B cell (primary cell): ENCODE data around the gene MSH5. TPM values are rescaled to one million over a fixed set of nuclear protein-coding genes. Genes with fewer than 3 reads are reported as not detected.
A peak's percentile ranks its signal among the peaks of the same experiment; 100 is the strongest.

Experiments
- ATAC-seq: fragments of 200-7000 bp; cut with Tn5 transposase; one replicate; pipeline ENCODE4 v1.10.0; 2021; ENCODE audit warnings: low read depth, mild to moderate bottlenecking, moderate number of reproducible peaks, moderate library complexity
- CTCF ChIA-PET: fragments of 350-600 bp; sonication (Branson Sonifier 250); formaldehyde crosslinking; loops from one replicate; lab custom pipeline; 2021; ENCODE audit warnings: antibody characterized with exemption, inconsistent platforms; lab: Charles Lee
- POLR2A ChIA-PET: fragments of 350-600 bp; sonication (Branson Sonifier 250); formaldehyde crosslinking; loops from one replicate; lab custom pipeline; 2021; ENCODE audit warnings: antibody characterized with exemption; lab: Charles Lee
- DNase-seq: peaks from one replicate; pipeline ENCODE4 v3.0.0; 2013
- H2AFZ ChIP-seq: 2 replicates; pipeline ENCODE4 v1.6.1; 2012; ENCODE audit warnings: mild to moderate bottlenecking, low read depth, low read length; ENCODE audit not compliant: insufficient read depth, poor library complexity, severe bottlenecking
- H3K27ac ChIP-seq, 2 donors: 1 replicate in 1 of 2; 2 replicates in 1 of 2; pipeline ENCODE4 v1.5.1; 2012 to 2013; ENCODE audit warnings: low read length in 2 of 2, mild to moderate bottlenecking in 2 of 2, moderate library complexity in 1 of 2
- H3K27me3 ChIP-seq, 4 experiments: fragments of 200-600 bp in 1 of 4; sonication (generic) in 1 of 4; replicated peaks in 1 of 4; 1 replicate in 2 of 4; 2 replicates in 2 of 4; pipeline versions ENCODE4 v1.6.1 to v1.7.0; 2013 to 2016; ENCODE audit warnings: low read length in 3 of 4, mild to moderate bottlenecking in 2 of 4, mixed read lengths in 1 of 4, moderate library complexity in 1 of 4; ENCODE audit not compliant: insufficient read depth in 4 of 4, control insufficient read depth in 3 of 4; ENCODE audit errors: control extremely low read depth in 1 of 4
- H3K36me3 ChIP-seq, 2 experiments: replicated peaks in 1 of 2; 1 replicate in 1 of 2; 2 replicates in 1 of 2; pipeline versions ENCODE4 v1.6.1 to v1.7.1; 2013; ENCODE audit warnings: low read length in 1 of 2; ENCODE audit not compliant: insufficient read depth in 2 of 2, control insufficient read depth in 1 of 2; ENCODE audit errors: control extremely low read depth in 1 of 2, extremely low read depth in 1 of 2
- H3K4me1 ChIP-seq, 2 donors: fragments of 200-600 bp in 1 of 2; sonication (generic) in 1 of 2; 1 replicate in 1 of 2; 2 replicates in 1 of 2; pipeline versions ENCODE4 v1.5.1 to v1.6.1; 2013 to 2017; ENCODE audit warnings: low read length in 2 of 2; ENCODE audit not compliant: control insufficient read depth in 2 of 2, insufficient read depth in 2 of 2
- H3K4me2 ChIP-seq: replicated peaks from 2 replicates; pipeline ENCODE3; 2012; ENCODE audit warnings: mild to moderate bottlenecking, low read depth, low read length; ENCODE audit not compliant: poor library complexity, severe bottlenecking
- H3K4me3 ChIP-seq, 5 experiments: fragments of 200-600 bp in 1 of 5; sonication (generic) in 1 of 5; 1 replicate in 3 of 5; 2 replicates in 2 of 5; pipeline versions ENCODE4 v1.5.1 to v1.7.0; 2011 to 2016; ENCODE audit warnings: low read length in 4 of 5, mild to moderate bottlenecking in 4 of 5, low read depth in 2 of 5, control low read depth in 1 of 5, moderate library complexity in 1 of 5; ENCODE audit not compliant: insufficient read depth in 1 of 5; ENCODE audit errors: control extremely low read depth in 1 of 5, extremely low read depth in 1 of 5
- H3K79me2 ChIP-seq: fragments of 200-600 bp; sonication (generic); one replicate; pipeline ENCODE4 v1.6.0; 2016; ENCODE audit warnings: low read length; ENCODE audit not compliant: control insufficient read depth, insufficient read depth
- H3K9ac ChIP-seq: fragments of 200-600 bp; sonication (generic); 2 replicates; pipeline ENCODE4 v1.6.1; 2017; ENCODE audit warnings: mild to moderate bottlenecking, low read length, moderate library complexity
- H3K9me3 ChIP-seq, 3 donors: one replicate each; pipeline versions ENCODE4 v1.6.1 to v1.7.1; 2013; ENCODE audit warnings: low read length in 2 of 3; ENCODE audit not compliant: control insufficient read depth in 2 of 3, insufficient read depth in 1 of 3; ENCODE audit errors: control extremely low read depth in 1 of 3
- H4K20me1 ChIP-seq: 2 replicates; pipeline ENCODE4 v1.6.0; 2012; ENCODE audit warnings: mild to moderate bottlenecking, low read length; ENCODE audit not compliant: insufficient read depth, control insufficient read depth, poor library complexity, severe bottlenecking
- H3K27ac Mint-ChIP-seq: one replicate; pipeline ENCODE4 v1.8.0; 2021; ENCODE audit warnings: mixed read lengths
- H3K27me3 Mint-ChIP-seq: one replicate; pipeline ENCODE4 v1.8.0; 2021; ENCODE audit warnings: mixed read lengths
- H3K4me1 Mint-ChIP-seq: one replicate; pipeline ENCODE4 v1.8.0; 2021; ENCODE audit warnings: mixed read lengths
- H3K4me3 Mint-ChIP-seq: one replicate; pipeline ENCODE4 v1.8.0; 2021; ENCODE audit warnings: mixed read lengths
- H3K9me3 Mint-ChIP-seq: one replicate; pipeline ENCODE4 v1.8.0; 2022; ENCODE audit warnings: mixed read lengths; ENCODE audit not compliant: insufficient read depth
- CTCF ChIP-seq: fragments of 200-600 bp; IDR thresholded peaks from one replicate; pipeline ENCODE4 v1.8.0; 2022; ENCODE audit warnings: antibody characterized with exemption, mild to moderate bottlenecking
- EZH2 ChIP-seq: IDR thresholded peaks from 2 replicates; pipeline ENCODE4 v1.6.1; 2012; ENCODE audit warnings: borderline replicate concordance, low read depth, mild to moderate bottlenecking, moderate library complexity, low read length; ENCODE audit not compliant: insufficient read depth, poor library complexity, severe bottlenecking
- WGBS: methylation state at CpG from one replicate; pipeline ENCODE4 v1.1.5; 2013; ENCODE audit warnings: missing lambda C conversion rate; ENCODE audit not compliant: insufficient coverage; 5-methylcytosine and 5-hydroxymethylcytosine counted together
- intact Hi-C: fragments of 100-400 bp; cut with micrococcal nuclease; formaldehyde crosslinking; loops from one replicate; pipeline ENCODE4 v1.10.0; 2022
- polyA plus RNA-seq: library from polyadenylated mRNA; depleted of rRNA; stranded (reverse); fragments of >200 nt; gene quantifications from 2 replicates; pipeline ENCODE4 v1.2.3, GENCODE V29; 2012
- total RNA-seq, 2 donors: library from RNA; stranded (reverse); fragments of 120-200 nt in 1 of 2; gene quantifications; 1 replicate in 1 of 2; 2 replicates in 1 of 2; pipeline versions ENCODE4 v1.2.3 to v1.2.4, GENCODE V29; 2013 to 2022

Gene MSH5
- total and polyA plus RNA-seq, 2 donors (not counting 1 experiment from before 2014, with no cell fraction given) = 49.9 to 51.6 TPM

DNA sequence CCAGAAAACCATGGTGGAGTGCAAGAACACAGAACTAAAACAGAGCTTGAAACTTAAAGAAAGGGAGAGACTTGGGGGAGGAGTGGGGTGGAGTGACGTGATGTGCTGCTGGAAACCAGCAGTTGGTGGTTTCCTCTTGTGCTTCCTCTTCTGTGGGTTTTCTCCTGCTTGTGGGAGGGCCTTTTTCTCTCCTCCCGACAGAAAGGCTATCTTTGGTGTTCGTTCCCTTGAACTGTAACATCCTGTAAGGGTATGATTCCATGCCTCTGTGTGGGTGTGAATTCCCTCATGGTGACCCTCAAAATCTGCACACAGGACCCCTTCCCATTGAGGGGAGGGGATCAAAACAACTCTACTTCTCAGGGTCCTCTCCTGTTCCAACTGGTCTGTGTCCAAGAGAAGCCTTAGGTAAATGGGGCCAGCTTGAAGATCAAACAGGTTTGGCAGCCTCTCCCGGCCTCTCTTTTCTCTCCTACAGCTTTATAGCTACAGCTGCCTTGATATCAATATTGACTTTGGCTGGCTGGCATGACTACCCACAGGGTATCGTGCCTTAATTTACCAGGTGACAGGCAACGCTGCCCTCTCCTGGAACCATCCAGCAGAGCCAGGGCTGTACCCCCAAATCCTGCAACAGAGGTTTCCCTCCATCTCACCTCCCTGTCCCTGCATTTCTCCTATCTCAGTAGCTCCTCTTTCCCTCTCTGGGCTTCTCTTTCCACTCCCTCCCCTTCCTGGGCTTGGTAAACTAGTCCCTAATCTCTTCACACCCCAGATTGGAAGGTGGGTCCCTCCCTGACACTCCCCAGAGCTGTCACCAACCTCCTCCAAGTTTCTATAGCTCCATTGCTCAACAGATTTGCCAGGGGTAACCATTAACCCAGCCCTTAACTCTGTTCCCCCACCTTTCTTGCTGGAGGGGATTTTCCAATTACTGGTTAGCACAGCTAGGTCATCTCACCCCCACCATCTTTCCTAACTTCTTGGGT lies 1.5 kb upstream of the MSH5 start:
- Histone ChIP-seq H3K27me3 (no peaks in the 10 kb centered on the region), H3K4me2 (peak overlapping the region; percentile 82), H4K20me1 (peaks cover 7% of the 10 kb centered on the region), H3K4me1 (peaks cover 53 to 57% of the 10 kb centered on the region in 2 donors), H3K4me3 (peak overlapping the region; percentile 0 to 87 (median 44)), H3K36me3 (peaks cover 6 to 12% of the 10 kb centered on the region in 2 experiments), H3K79me2 (peaks cover 57% of the 10 kb centered on the region), H3K9ac (peak overlapping the region; percentile 91), H3K27ac (peak overlapping the region; percentile 81 to 96), H2AFZ (peak overlapping the region; percentile 42), H3K9me3 (no peaks in the 10 kb centered on the region)
- Mint-ChIP-seq H3K27ac (peak overlapping the region; percentile 91), H3K4me3 (peak overlapping the region; percentile 100), H3K27me3 (no peaks in the 10 kb centered on the region), H3K4me1 (peaks cover 75% of the 10 kb centered on the region), H3K9me3 (no peaks in the 10 kb centered on the region)
- ChIA-PET POLR2A (interaction anchor here (0.6 to 3.1 kb wide), 17 partner anchors 8 to 157 kb away, joined by 3 to 20 read pairs (median 5); partner anchors contain the start of genes ABHD16A, DDAH2, HSPA1A and HSPA1B), CTCF (interaction anchor here (0.6 to 7.8 kb wide), 18 partner anchors 9 to 149 kb away, joined by 3 to 90 read pairs (median 4); partner anchors contain the start of genes ABHD16A, DDAH2, LSM2 and LY6G5C)
- TF ChIP-seq CTCF = peak; percentile 11
- no peak for TF ChIP-seq EZH2
- DNase-seq = peak; percentile 90
- intact Hi-C loops = loop anchor here (1.0 to 10.0 kb wide), 11 partner anchors 8 to 457 kb away; partner anchors contain the start of genes ABHD16A, CSNK2B, DDX39B and DXO
- 5% methylated on average over 4 of the region's 6 CpGs for WGBS
- peak; percentile 25 for ATAC-seq
